HG03575 (cell line): ENCODE measurements around the gene TRIM61.
"Not testable (repeated sequence)": the region's sequence is repeated elsewhere in the genome, so short reads cannot be mapped to it uniquely, and the experiment has no call there.

Experiments used
- ATAC-seq: cut with Tn5 transposase; IDR thresholded peaks from one replicate; pipeline ENCODE4 v1.9.1; 2021; ENCODE audit not compliant: unreplicated experiment, insufficient number of reproducible peaks, low FRiP score; ENCODE audit errors: extremely low read depth

Gene TRIM61

GRCh38 chr4:164927101-164927500, 50.4 kb downstream of the TRIM61 start:
- ATAC-seq, result not testable (repeated sequence)

DNA sequence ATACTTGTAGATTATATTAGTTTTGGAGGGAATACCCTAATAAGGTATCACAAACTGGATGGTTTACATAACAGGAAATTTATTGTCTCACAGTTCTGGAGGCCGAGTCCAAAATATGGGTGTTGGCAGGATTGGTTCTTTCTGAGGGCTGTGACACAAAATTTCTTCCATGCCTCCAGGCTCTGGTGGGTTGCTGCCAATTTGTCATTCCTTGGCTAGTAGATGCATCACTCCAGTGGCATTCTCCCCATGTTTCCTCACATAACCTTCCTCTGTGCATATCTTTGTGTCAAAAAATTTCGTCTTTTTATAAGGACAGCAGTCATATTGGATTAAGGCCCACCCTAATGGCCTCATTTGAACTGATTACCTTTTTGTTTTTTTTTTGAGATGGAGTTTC, 51.2 kb downstream of the TRIM61 start:
- no peak for ATAC-seq

DNA sequence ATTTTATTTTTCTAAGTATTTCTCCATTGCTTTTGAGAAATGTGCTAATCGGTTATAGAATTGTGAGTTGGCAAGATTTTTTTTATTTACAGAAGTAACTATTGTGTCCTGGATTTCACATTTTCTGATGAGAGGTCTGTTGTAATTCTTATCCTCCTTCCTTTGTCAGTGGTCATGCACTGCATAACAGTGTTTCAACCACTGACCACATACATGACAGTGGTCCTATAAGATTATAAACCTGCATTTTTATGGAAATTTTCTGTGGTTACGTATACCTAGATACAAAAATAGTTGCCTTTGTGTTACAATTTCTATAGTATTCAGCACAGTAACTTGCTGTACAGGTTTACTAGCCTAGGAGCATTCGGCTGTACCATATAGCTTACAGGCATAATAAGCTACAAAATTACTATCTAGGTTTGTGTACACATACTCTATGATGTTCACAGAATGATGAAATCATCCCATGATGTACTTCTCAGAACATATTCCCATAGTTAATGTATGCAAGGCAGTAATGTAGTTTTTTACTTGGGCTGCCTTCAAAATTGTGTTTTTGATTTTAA, 52.7 kb downstream of the TRIM61 start:
- ATAC-seq, result no peak

DNA sequence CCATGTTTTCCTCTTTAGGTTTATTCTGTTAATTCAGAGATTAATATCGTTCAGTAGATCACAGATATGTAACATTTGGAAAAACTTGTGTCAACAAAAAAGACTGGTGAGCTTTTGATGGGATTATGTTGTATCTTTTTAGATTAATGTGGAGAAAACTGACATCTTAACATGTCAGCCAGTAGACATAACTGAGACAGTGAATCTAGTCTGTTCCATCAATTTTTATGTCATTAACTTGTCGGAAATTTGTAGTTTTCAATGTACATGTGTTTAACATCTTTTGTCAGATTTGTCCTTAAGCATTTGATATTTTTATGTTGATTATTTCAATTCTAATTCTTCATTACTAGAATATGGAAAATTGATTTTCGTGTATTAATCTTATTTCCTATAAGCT, 58.5 kb downstream of the TRIM61 start:
- no peak for ATAC-seq
